ENCODE measurements around the gene ALPG.

GRCh38 chr2:232390661-232391060, 16.0 kb upstream of the ALPG start:
- TF ChIP-seq E2F4 (CRISPR knock-in tag; IDR thresholded peaks at IDR 0.05; ENCODE audit: low read depth) (no peak), KLF6 (CRISPR knock-in tag; IDR thresholded peaks at IDR 0.05; ENCODE audit: borderline replicate concordance) (no peak), ZNF354B (CRISPR knock-in tag; IDR thresholded peaks at IDR 0.05) (no peak), CEBPB (tag; IDR thresholded peaks at IDR 0.05) (no peak), PHF20 (IDR thresholded peaks at IDR 0.05; ENCODE audit: partially characterized antibody) (no peak), HDAC6 (IDR thresholded peaks at IDR 0.05; ENCODE audit: low read depth, low read length) (no peak)
- TF ChIP-seq, protein P1, sequence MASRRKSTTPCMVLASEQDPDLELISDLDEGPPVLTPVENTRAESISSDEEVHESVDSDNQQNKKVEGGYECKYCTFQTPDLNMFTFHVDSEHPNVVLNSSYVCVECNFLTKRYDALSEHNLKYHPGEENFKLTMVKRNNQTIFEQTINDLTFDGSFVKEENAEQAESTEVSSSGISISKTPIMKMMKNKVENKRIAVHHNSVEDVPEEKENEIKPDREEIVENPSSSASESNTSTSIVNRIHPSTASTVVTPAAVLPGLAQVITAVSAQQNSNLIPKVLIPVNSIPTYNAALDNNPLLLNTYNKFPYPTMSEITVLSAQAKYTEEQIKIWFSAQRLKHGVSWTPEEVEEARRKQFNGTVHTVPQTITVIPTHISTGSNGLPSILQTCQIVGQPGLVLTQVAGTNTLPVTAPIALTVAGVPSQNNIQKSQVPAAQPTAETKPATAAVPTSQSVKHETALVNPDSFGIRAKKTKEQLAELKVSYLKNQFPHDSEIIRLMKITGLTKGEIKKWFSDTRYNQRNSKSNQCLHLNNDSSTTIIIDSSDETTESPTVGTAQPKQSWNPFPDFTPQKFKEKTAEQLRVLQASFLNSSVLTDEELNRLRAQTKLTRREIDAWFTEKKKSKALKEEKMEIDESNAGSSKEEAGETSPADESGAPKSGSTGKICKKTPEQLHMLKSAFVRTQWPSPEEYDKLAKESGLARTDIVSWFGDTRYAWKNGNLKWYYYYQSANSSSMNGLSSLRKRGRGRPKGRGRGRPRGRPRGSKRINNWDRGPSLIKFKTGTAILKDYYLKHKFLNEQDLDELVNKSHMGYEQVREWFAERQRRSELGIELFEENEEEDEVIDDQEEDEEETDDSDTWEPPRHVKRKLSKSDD (conservative IDR thresholded peaks at IDR 0.05; ENCODE audit: low read length) = no peak
